GM21423 (cell line): ENCODE data around the gene KRT84.

Source experiments
- ATAC-seq: cut with Tn5 transposase; IDR thresholded peaks from one replicate; pipeline ENCODE4 v1.9.1; 2021; ENCODE audit warnings: mild to moderate bottlenecking, moderate library complexity; ENCODE audit not compliant: unreplicated experiment

The KRT84 gene

GRCh38 chr12:52389313-52390207 is 4.1 kb upstream of the KRT84 start:
- ATAC-seq: no peak

- ATAC-seq: no peak
These were observed 2.4 kb upstream of the KRT84 start for GRCh38 chr12:52387859-52388258.

GRCh38 chr12:52383331-52383730 is 2.1 kb downstream of the KRT84 start:
- ATAC-seq: no peak

GRCh38 chr12:52382854-52383253 is 2.6 kb downstream of the KRT84 start:
- ATAC-seq: no peak

- ATAC-seq: no peak
These were observed 4.2 kb downstream of the KRT84 start for GRCh38 chr12:52381206-52381605.

- no peak for ATAC-seq
These were observed 5.2 kb downstream of the KRT84 start for GRCh38 chr12:52380271-52380694.

- ATAC-seq: no peak
These were observed 5.9 kb downstream of the KRT84 start for GRCh38 chr12:52379536-52379935.

- ATAC-seq: no peak
These were observed 7.4 kb downstream of the KRT84 start for GRCh38 chr12:52378091-52378490.

GRCh38 chr12:52377266-52377665 is 8.2 kb downstream of the KRT84 start:
- ATAC-seq: no peak

- no peak for ATAC-seq
These were observed 13.0 kb downstream of the KRT84 start for GRCh38 chr12:52372216-52373154.

GRCh38 chr12:52371716-52372115 is 13.7 kb downstream of the KRT84 start:
- no peak for ATAC-seq

- no peak for ATAC-seq
These were observed 14.4 kb downstream of the KRT84 start for GRCh38 chr12:52370926-52371608.

GRCh38 chr12:52369809-52370208 is 15.6 kb downstream of the KRT84 start:
- ATAC-seq: no peak

GRCh38 chr12:52369211-52369610 is 16.2 kb downstream of the KRT84 start:
- no peak for ATAC-seq

- no peak for ATAC-seq
These were observed 16.9 kb downstream of the KRT84 start for GRCh38 chr12:52368508-52368907.

- no peak for ATAC-seq
These were observed 17.6 kb downstream of the KRT84 start for GRCh38 chr12:52367876-52368275.

GRCh38 chr12:52366738-52367485 is 18.5 kb downstream of the KRT84 start, which contains the start of gene KRT85:
Gene KRT85 (minus strand): TSS chr12:52367481. CDS start chr12:52367405, 76 bp downstream.
- no peak for ATAC-seq

GRCh38 chr12:52364901-52365489 is 20.5 kb downstream of the KRT84 start:
- no peak for ATAC-seq

GRCh38 chr12:52364061-52364460 is 21.4 kb downstream of the KRT84 start:
- no peak for ATAC-seq
